Measurements from ENCODE around the gene CRABP2. TPM values are rescaled to one million over a fixed set of nuclear protein-coding genes. Genes with fewer than 3 reads are reported as not detected.

CRABP2 gene
- total and polyA plus RNA-seq, 2 of the 13 experiments (the other 11 are each of a cell fraction or from before 2014, with no cell fraction given) = 0.40 to 0.60 TPM

GRCh38 chr1:156740741-156741480 lies 35.5 kb upstream of the CRABP2 start, which contains the start of gene MRPL24 (continued):
- TF ChIP-seq ZXDC (CRISPR knock-in tag; IDR thresholded peaks at IDR 0.05) (no peak), STAT5B (CRISPR knock-in tag; IDR thresholded peaks at IDR 0.05) (0 out of 2 replicates have a peak, but pooled peaks have one; percentile 29), RFXANK (CRISPR knock-in tag; IDR thresholded peaks at IDR 0.05) (peak; percentile 59; the same call in 1 of the 2 replicates), HNF4G (IDR thresholded peaks at IDR 0.05; ENCODE audit: borderline replicate concordance, low read depth, low read length) (peak; percentile 63), HNF4G (CRISPR knock-in tag; IDR thresholded peaks at IDR 0.05; ENCODE audit: borderline replicate concordance, low read depth) (peak; percentile 68), ZNF230 (CRISPR knock-in tag; IDR thresholded peaks at IDR 0.05) (peak; percentile 92; the same call in 1 of the 2 replicates), KLF13 (CRISPR knock-in tag; IDR thresholded peaks at IDR 0.05) (no peak), KIAA2018 (CRISPR knock-in tag; IDR thresholded peaks at IDR 0.05; ENCODE audit: borderline replicate concordance) (no peak), ZHX1 (CRISPR knock-in tag; IDR thresholded peaks at IDR 0.05; ENCODE audit: low read depth) (peak; percentile 54), MLX (CRISPR knock-in tag; IDR thresholded peaks at IDR 0.05) (0 out of 2 replicates have a peak, but pooled peaks have one; percentile 13), NBN (conservative IDR thresholded peaks at IDR 0.05) (no peak), ZSCAN30 (CRISPR knock-in tag; IDR thresholded peaks at IDR 0.05) (0 out of 2 replicates have a peak, but pooled peaks have one; percentile 45), ELF4 (CRISPR knock-in tag; IDR thresholded peaks at IDR 0.05; ENCODE audit: borderline replicate concordance) (peak; percentile 97), ERF (CRISPR knock-in tag; IDR thresholded peaks at IDR 0.05) (peak; percentile 95)
